HCT116 (cell line): ENCODE results near the gene TSPAN3. TPM values are rescaled to one million over a fixed set of nuclear protein-coding genes. Genes with fewer than 3 reads are reported as not detected.

Experiments
- ATAC-seq: fragments of 200-7000 bp; cut with Tn5 transposase; 2 replicates; pipeline ENCODE4 v1.9.1; 2020; ENCODE audit warnings: mild to moderate bottlenecking, moderate library complexity
- BruUV-seq: library from RNA; stranded (reverse); fragments of 400-500 nt; replicated peaks from 2 replicates; lab custom pipeline; 2021; lab: Mats Ljungman, UMichigan
- CTCF ChIA-PET: fragments of 300-600 bp; sonication (Branson Sonifier 250); formaldehyde crosslinking; loops from one replicate; lab custom pipeline; 2021; ENCODE audit warnings: antibody characterized with exemption; lab: Charles Lee
- POLR2A ChIA-PET: fragments of 300-600, 350-600 bp; sonication (Branson Sonifier 250); formaldehyde crosslinking; loops from one replicate; lab custom pipeline; 2021; ENCODE audit warnings: antibody characterized with exemption; lab: Charles Lee
- RAD21 ChIA-PET, 2 experiments: fragments of 300-600 bp; sonication (Branson Sonifier 250); formaldehyde crosslinking; loops; one replicate each; lab custom pipeline; 2023; ENCODE audit warnings: low total read pairs in 2 of 2; ENCODE audit not compliant: uncharacterized antibody in 2 of 2, unreplicated experiment in 2 of 2, low non-redundant PET in 1 of 2; lab: Charles Lee
- DNase-seq: peaks from one replicate; pipeline ENCODE4 v3.0.0-alpha.2; 2010; ENCODE audit warnings: low read depth, low spot score
- H2AFZ ChIP-seq: fragments of 200-600 bp; shearing (Covaris generic), sonication (generic); 2 replicates; pipeline ENCODE4 v1.6.1; 2017; ENCODE audit warnings: low read depth, mixed run types, mixed read lengths, antibody characterized with exemption, low read length; ENCODE audit not compliant: poor library complexity, severe bottlenecking
- H3K27ac ChIP-seq: 2 replicates; pipeline ENCODE4 v1.5.1; 2012; ENCODE audit warnings: low read depth, low read length
- H3K27me3 ChIP-seq: fragments of 200-600 bp; sonication (generic); 2 replicates; pipeline ENCODE4 v1.6.1; 2016; ENCODE audit warnings: mixed run types, low read length, mixed read lengths; ENCODE audit not compliant: insufficient read depth
- H3K36me3 ChIP-seq, 2 experiments: fragments of 200-500 bp in 1 of 2; fragments of 200-600 bp in 1 of 2; sonication (Bioruptor generic) in 1 of 2; sonication (generic) in 1 of 2; 2 replicates each; pipeline versions ENCODE4 v1.5.1 to v1.6.1; 2014 to 2016; ENCODE audit warnings: low read length in 2 of 2, inconsistent platforms in 1 of 2, mixed read lengths in 1 of 2, mixed run types in 1 of 2; ENCODE audit not compliant: insufficient read depth in 2 of 2, control insufficient read depth in 1 of 2
- H3K4me1 ChIP-seq, 2 experiments: fragments of 200-600 bp in 1 of 2; sonication (generic) in 1 of 2; 2 replicates each; pipeline versions ENCODE4 v1.5.1 to v1.6.1; 2012 to 2017; ENCODE audit warnings: low read length in 2 of 2, inconsistent platforms in 1 of 2, mild to moderate bottlenecking in 1 of 2, mixed read lengths in 1 of 2, mixed run types in 1 of 2, moderate library complexity in 1 of 2; ENCODE audit not compliant: insufficient read depth in 2 of 2, control insufficient read depth in 1 of 2
- H3K4me2 ChIP-seq: fragments of 200-600 bp; sonication (generic); 2 replicates; pipeline ENCODE4 v1.6.1; 2017; ENCODE audit warnings: mixed run types, low read length, mixed read lengths
- H3K4me3 ChIP-seq, 2 experiments: fragments of 200-600 bp in 1 of 2; sonication (generic) in 1 of 2; replicated peaks in 1 of 2; 2 replicates each; pipeline ENCODE4 v1.5.1; 2011 to 2016; ENCODE audit warnings: low read length in 2 of 2, control low read depth in 1 of 2, low read depth in 1 of 2, mild to moderate bottlenecking in 1 of 2, mixed read lengths in 1 of 2, mixed run types in 1 of 2
- H3K79me2 ChIP-seq: fragments of 200-600 bp; sonication (generic); 2 replicates; pipeline ENCODE4 v1.6.1; 2017; ENCODE audit warnings: mild to moderate bottlenecking, mixed run types, low read length, moderate library complexity, mixed read lengths; ENCODE audit not compliant: insufficient read depth
- H3K9ac ChIP-seq: fragments of 200-600 bp; sonication (generic); 2 replicates; pipeline ENCODE4 v1.6.1; 2016; ENCODE audit warnings: low read length, mixed read lengths
- H3K9me2 ChIP-seq: fragments of 200-600 bp; sonication (generic), shearing (Covaris generic); 2 replicates; pipeline ENCODE4 v1.6.1; 2017; ENCODE audit warnings: mixed run types, mild to moderate bottlenecking, moderate library complexity; ENCODE audit not compliant: insufficient read depth
- H3K9me3 ChIP-seq, 2 experiments: fragments of 200-500 bp in 1 of 2; fragments of 200-600 bp in 1 of 2; sonication (Bioruptor generic) in 1 of 2; sonication (generic) in 1 of 2; 2 replicates each; pipeline ENCODE4 v1.6.1; 2014 to 2017; ENCODE audit warnings: low read length in 2 of 2, mixed read lengths in 2 of 2, inconsistent platforms in 1 of 2, low read depth in 1 of 2, mild to moderate bottlenecking in 1 of 2, mixed run types in 1 of 2, moderate library complexity in 1 of 2; ENCODE audit not compliant: control insufficient read depth in 1 of 2, insufficient read depth in 1 of 2
- H4K20me1 ChIP-seq: fragments of 200-600 bp; sonication (generic), shearing (Covaris generic); 2 replicates; pipeline ENCODE4 v1.6.1; 2017; ENCODE audit warnings: mixed run types, mild to moderate bottlenecking, moderate library complexity; ENCODE audit not compliant: insufficient read depth
- ATF3 ChIP-seq: IDR thresholded peaks from 2 replicates; pipeline ENCODE4 v1.6.1; 2012
- CEBPB ChIP-seq: IDR thresholded peaks from 2 replicates; pipeline ENCODE4 v1.6.1; 2012; ENCODE audit warnings: low read depth
- EGR1 ChIP-seq: IDR thresholded peaks from 2 replicates; pipeline ENCODE4 v1.6.1; 2012; ENCODE audit warnings: low read depth
- ELF1 ChIP-seq: IDR thresholded peaks from 2 replicates; pipeline ENCODE4 v1.6.1; 2012; ENCODE audit warnings: low read depth, borderline replicate concordance
- EZH2phosphoT487 ChIP-seq: fragments of 200-600 bp; IDR thresholded peaks from 2 replicates; pipeline ENCODE4 v1.6.1; 2018; ENCODE audit warnings: antibody characterized with exemption, borderline replicate concordance
- JUND ChIP-seq: IDR thresholded peaks from 2 replicates; pipeline ENCODE4 v1.6.1; 2012
- MAX ChIP-seq: IDR thresholded peaks from 2 replicates; pipeline ENCODE4 v1.6.1; 2012
- RAD21 ChIP-seq: IDR thresholded peaks from 2 replicates; pipeline ENCODE4 v1.6.1; 2012; ENCODE audit warnings: low read depth, mild to moderate bottlenecking
- REST ChIP-seq: IDR thresholded peaks from 2 replicates; pipeline ENCODE4 v1.6.1; 2012; ENCODE audit warnings: low read depth
- SIN3A ChIP-seq: IDR thresholded peaks from 2 replicates; pipeline ENCODE4 v1.6.1; 2012; ENCODE audit warnings: low read depth
- SP1 ChIP-seq: IDR thresholded peaks from 2 replicates; pipeline ENCODE4 v1.6.1; 2012; ENCODE audit warnings: low read depth
- SRF ChIP-seq: IDR thresholded peaks from 2 replicates; pipeline ENCODE4 v1.6.1; 2012; ENCODE audit warnings: low read depth
- YY1 ChIP-seq: IDR thresholded peaks from 2 replicates; pipeline ENCODE4 v1.6.1; 2011; ENCODE audit warnings: low read length, low read depth, moderate library complexity, mild to moderate bottlenecking; ENCODE audit not compliant: insufficient replicate concordance; ENCODE audit errors: extremely low read depth
- ZFX ChIP-seq: fragments of 450-650 bp; IDR thresholded peaks from 2 replicates; pipeline ENCODE4 v1.6.1; 2017
- intact Hi-C: fragments of 100-400 bp; cut with micrococcal nuclease; formaldehyde crosslinking; loops from 2 replicates; pipeline ENCODE4 v1.10.0; 2022
- total RNA-seq: library from RNA; stranded (reverse); gene quantifications from one replicate; pipeline ENCODE4 v1.2.1, GENCODE V29; 2021; ENCODE audit not compliant: unreplicated experiment

TSPAN3 gene
- total RNA-seq, 1 experiment from 2014 or later, result 140 TPM

- H3K9me3 ChIP-seq, result no peaks in the 10 kb centered on the region
- TF ChIP-seq SP1 (no peak), SIN3A (no peak), CEBPB (no peak), RAD21 (no peak), EZH2phosphoT487 (no peak), ELF1 (no peak), JUND (no peak), ZFX (no peak), MAX (no peak)
- TF ChIP-seq, all 23 proteins: peak for 0
- CTCF ChIA-PET, result no interaction called here
- ATAC-seq (no peak), DNase-seq (no peak)
- Histone ChIP-seq H3K79me2 (no peaks in the 10 kb centered on the region), H3K4me3 (no peak overlapping the region), H3K9me2 (no peaks in the 10 kb centered on the region), H3K27ac (no peak overlapping the region), H2AFZ (no peak overlapping the region), H4K20me1 (no peaks in the 10 kb centered on the region), H3K4me2 (no peak overlapping the region), H3K4me1 (peaks cover 0 to 5% of the 10 kb centered on the region in 2 experiments; a peak in 2 of 4 replicates), H3K36me3 (no peaks in the 10 kb centered on the region), H3K27me3 (no peaks in the 10 kb centered on the region), H3K9ac (no peak overlapping the region)
- POLR2A ChIA-PET, result no interaction called here
- BruUV-seq, result no TSS peak
- RAD21 ChIA-PET, result no interaction called here
- intact Hi-C loops, result no loop called here
Observed at GRCh38 chr15:77075528-77075927, 4.6 kb upstream of the TSPAN3 start.

- DNase-seq, result no peak
- ChIA-PET CTCF (interaction anchor here (0.8 kb wide), 1 partner anchor 33 kb away, joined by 3 read pairs; no protein-coding TSS in a partner anchor), POLR2A (no interaction called here)
- intact Hi-C loops, result no loop called here
- no peak overlapping the region for H3K27ac ChIP-seq
- peaks cover 4 to 12% of the 10 kb centered on the region in 2 experiments; a peak in 3 of 4 replicates for H3K4me1 ChIP-seq
- no peaks in the 10 kb centered on the region for H3K9me2 ChIP-seq
- BruUV-seq, result no TSS peak
- no peaks in the 10 kb centered on the region for H4K20me1 ChIP-seq
- H3K79me2 ChIP-seq, result peaks cover 11% of the 10 kb centered on the region
- H3K9me3 ChIP-seq, result no peaks in the 10 kb centered on the region
- ATAC-seq, result no peak
- H3K4me3 ChIP-seq, result no peak overlapping the region
- no peak for TF ChIP-seq CEBPB
- no peak for TF ChIP-seq ZFX
- no peak for TF ChIP-seq REST
- no peak for TF ChIP-seq ATF3
- TF ChIP-seq SIN3A, result no peak
- no peak for TF ChIP-seq EGR1
- TF ChIP-seq YY1, result no peak
- TF ChIP-seq SRF, result no peak
- TF ChIP-seq, all 23 proteins: peak for 0
- Histone ChIP-seq H3K4me2 (no peak overlapping the region), H3K36me3 (no peaks in the 10 kb centered on the region), H3K9ac (no peak overlapping the region), H3K27me3 (no peaks in the 10 kb centered on the region), H2AFZ (no peak overlapping the region)
- RAD21 ChIA-PET, result no interaction called here
Observed at GRCh38 chr15:77074350-77074749, 3.4 kb upstream of the TSPAN3 start.
